GM21576 (cell line): ENCODE results near the gene ENTR1.
"Not testable (repeated sequence)": the region's sequence is repeated elsewhere in the genome, so short reads cannot be mapped to it uniquely, and the experiment has no call there.

Experiments used
- ATAC-seq: cut with Tn5 transposase; IDR thresholded peaks from one replicate; pipeline ENCODE4 v1.9.1; 2021; ENCODE audit warnings: mild to moderate bottlenecking, moderate library complexity; ENCODE audit not compliant: unreplicated experiment

The ENTR1 gene

DNA sequence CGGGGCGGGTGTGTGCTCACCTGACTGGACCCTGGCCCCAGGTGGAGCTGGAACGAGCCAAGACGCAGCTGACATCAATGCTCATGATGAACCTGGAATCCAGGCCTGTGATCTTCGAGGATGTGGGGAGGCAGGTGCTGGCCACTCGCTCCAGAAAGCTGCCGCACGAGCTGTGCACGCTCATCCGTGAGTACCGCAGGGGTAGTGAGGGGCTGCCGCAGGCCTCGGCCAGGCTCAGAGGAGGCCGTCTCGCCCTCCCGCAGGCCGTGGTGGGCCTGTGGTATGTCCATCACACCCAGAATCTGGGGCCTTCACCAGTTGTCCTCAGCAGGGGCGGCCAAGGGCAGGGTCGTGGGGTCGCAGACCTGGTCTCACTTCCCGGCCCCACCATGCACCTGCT lies 11.4 kb upstream of the ENTR1 start:
- ATAC-seq = no peak

DNA sequence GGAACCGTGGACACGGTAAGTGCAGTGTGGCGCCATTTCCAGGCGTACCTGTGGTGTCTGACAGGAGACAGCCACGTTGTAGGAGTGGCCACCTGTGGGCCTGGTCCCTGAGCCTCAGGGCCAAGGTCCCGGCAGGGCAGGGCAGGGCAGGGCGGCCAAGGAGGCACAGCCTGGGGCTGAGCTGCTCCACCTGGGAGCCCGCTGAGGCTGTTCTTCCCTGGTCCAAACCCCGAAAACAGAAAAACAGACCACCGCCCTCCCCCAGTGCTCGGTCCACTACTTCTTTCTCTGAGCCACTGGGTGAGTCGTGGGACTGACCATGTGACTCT lies 8.6 kb upstream of the ENTR1 start:
- no peak for ATAC-seq

DNA sequence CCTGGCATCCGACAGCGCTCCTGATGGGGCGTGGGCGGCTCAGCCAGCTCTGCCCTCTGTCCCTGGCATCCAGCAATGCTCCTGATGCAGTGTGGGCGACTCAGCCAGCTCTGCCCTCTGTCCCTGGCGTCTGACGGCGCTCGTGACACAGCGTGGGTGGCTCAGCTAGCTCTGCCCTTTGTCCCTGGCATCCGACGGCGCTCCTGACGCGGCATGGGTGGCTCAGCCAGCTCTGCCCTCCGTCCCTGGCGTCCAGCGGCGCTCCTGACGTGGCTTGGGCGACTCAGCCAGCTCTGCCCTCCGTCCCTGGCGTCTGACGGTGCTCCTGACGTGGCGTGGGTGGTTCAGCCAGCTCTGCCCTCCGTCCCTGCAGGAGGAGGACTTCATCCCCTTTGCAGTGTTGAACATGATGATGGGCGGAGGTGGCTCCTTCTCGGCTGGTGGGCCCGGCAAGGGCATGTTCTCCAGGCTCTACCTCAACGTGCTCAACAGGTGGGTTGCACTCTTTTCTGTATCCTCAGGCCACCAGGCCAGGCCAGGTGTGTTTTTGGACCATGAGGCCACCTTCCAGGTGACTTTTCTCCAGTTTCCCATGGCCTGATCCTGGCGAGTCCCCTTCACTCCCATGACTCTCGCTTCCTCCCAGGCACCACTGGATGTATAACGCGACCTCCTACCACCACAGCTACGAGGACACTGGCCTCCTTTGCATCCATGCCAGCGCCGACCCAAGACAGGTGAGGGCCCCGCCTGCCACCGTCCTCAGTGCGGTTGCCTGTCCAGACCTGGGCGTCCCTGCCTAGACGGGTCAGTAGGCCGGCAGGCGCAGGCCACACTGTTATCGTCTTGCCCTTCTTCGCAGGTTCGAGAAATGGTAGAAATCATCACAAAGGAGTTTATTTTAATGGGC lies 8.0 kb upstream of the ENTR1 start:
- no peak for ATAC-seq

DNA sequence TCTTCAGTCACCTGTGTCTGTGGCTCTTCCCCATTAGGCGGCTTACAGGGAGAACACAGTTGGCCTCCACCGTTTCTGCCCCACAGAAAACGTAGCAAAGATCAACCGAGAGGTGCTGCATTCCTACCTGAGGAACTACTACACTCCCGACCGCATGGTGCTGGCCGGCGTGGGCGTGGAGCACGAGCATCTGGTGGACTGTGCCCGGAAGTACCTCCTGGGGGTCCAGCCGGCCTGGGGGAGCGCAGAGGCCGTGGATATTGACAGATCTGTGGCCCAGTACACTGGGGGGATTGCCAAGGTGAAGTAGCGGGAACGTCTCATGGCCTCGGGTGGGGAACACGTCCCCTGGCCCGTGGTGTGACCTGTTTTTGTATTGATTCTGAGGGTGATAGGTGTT lies 6.5 kb upstream of the ENTR1 start:
- ATAC-seq = no peak

DNA sequence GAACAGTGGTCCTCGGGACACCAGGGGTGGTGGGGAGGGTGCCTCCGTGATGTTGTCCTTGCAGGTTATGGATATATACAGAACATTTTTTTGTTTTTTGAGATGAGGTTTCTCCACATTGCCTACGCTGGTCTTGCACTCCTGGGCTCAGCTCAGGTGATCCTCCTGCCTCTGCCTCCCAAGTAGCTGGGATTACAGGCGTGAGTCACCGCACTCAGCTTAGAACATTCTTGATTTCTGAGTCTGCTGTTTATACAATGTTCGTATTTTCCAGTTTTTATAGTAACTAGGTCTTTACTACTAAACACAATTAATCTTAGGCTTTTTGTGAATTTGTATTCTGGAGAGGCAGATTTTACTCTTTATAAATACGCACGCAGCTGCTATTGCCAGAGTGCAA lies 6.0 kb upstream of the ENTR1 start:
- ATAC-seq = no peak

DNA sequence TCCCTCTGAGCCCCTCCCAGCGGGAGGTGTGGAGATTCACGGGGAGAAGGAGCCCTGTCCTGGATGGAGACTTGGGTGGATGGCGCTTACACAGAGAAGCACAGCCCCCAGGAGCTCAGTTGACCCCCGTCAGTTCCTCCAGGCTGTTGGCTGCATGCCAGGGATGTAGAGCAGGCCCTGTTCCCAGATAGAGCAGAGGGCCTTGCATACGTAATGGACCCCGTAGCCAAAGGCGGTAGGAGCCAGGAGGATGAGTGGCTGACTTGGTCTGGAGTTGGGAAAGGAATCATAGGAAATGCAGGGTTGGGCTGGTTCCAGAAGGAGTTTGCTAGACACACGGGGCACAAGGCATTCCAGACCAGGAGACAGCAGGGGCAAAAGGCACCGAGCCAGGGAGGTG lies 2.5 kb upstream of the ENTR1 start:
- no peak for ATAC-seq

DNA sequence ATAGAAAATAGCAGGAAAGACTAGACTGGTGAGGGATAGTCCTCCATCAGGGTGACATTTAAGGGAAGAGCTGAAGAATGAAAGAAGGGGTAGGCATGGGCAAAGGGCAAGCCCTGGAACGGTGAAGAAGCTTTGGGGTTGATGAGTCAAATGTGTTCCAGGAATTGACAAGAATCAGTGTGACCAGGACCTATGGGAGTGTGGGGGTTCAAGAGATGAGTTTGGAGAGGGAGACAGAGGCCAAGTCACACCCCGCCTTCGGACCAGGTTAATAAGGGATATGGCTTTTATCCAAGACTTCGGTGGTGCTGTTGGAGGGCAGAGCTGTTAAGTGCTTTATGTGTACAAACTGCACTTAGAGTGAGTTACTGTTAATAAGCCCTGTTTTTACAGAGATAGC lies 964 bp upstream of the ENTR1 start:
- no peak for ATAC-seq

DNA sequence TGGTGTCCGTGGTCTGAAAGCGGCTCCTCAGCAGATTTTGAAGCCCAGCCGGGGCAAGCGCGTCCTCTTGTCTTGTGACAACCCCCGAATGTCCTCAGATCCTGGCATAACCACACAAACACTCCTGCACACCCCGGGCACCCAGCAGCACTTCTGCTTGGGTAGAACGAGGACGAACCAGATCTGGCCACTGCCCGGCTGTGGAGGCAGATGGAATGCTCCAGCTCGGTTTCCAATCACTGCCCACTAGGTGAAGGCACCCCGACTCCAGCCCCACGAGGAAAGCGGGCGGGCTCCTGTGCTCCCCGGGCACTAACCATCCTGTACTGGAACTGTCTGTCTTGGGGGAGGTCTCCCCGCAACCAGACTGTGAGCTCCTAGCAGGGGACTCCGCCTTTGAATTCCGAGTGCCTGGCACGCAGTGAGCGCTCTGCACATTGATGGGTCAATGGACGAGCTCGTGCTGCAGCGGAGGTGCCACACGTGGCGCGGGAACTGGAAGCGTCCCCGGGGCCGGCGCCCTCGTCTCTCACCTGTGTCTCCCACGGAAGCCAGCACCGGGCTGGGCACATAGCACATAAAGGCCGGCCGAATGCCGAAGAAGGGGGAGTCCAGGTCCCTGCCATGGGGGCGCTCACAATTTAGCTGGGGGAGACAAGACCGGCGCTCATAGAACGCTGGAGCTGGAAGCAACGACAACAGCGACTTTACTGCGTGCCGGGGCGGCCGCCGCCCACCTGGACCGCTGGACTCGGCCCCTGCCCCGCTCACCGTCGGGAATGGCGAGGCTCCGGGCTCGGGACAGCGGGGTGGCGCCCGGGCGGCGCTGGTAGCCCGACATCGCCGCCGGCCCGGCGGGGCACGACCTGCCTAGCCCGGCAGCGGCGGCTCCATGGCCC lies 608 bp downstream of the ENTR1 start:
- no peak for ATAC-seq

DNA sequence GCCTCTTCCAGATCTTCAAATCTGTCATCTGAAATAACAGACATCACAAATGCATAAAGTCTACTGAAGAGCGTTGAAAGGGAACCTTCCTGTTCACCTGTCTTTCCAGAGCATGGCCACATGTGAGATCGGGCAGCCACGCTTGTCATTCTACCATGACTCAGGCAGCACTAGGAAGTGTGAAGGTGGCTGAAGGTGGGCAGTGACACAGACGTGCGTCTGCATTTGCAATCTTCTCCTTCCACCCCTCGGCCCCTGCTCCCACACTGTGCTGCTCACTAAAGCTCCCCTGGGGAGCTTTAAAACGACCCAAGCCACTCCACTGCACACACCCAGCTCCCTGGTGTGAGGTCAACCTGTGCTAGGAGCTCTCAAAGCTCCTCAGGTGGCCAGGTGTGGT lies 2.5 kb downstream of the ENTR1 start:
- no peak for ATAC-seq

DNA sequence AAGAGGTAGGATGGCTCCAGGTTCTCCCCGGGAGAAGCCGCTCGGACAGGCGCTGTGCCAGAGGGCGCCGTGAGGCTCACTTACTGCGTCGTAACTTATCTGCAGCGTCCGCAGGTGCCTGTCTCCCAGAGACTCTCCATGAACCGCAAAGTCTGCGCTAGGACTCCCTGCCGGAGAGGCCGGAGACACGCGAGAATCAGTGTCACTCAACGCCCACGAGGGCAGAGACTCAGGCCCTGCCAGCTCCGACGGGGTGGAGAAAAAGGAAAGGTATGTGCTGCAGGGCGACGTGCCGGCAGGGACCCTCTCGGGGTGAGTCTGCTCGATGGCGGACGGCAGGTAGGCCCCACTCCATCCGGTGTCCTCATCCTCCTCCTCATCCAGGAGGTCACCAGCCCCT lies 3.4 kb downstream of the ENTR1 start:
- ATAC-seq = not testable (repeated sequence)

DNA sequence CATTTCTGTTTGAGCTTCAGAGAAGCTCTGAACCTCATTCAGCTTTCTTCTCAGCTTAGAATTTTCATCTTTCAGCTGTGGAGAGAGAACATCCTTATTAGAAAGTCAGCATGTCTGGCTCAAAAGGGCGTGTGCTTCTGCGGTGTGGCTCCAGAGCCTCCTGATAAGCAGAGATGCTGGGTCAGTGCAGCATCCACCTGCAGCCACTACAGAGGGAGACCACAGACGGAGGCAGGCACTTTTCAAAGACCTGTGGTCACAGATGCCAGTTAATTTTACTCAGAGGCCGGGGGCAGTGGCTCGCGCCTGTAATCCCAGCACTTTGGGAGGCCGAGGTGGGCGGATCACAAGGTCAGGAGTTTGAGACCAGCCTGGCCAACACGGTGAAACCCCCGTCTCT lies 4.5 kb downstream of the ENTR1 start:
- not testable (repeated sequence) for ATAC-seq

DNA sequence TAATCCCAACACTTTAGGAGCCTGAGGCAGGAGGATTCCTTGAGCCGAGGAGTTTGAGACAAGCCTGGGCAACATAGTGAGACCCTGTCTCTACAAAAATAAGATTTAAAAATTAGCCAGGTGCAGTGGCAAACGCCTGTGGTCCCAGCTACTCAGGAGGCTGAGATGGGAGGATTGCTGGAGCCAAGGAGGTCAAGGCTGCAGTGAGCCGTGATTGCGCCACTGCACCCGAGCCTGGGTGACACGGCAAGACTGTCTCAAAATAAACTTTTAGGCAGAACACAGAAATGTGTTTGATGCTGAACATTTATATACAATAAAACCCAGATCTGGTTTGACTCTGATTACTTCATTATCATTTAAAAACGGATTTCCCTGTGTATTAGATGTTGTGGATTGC lies 4.9 kb downstream of the ENTR1 start:
- ATAC-seq = no peak

DNA sequence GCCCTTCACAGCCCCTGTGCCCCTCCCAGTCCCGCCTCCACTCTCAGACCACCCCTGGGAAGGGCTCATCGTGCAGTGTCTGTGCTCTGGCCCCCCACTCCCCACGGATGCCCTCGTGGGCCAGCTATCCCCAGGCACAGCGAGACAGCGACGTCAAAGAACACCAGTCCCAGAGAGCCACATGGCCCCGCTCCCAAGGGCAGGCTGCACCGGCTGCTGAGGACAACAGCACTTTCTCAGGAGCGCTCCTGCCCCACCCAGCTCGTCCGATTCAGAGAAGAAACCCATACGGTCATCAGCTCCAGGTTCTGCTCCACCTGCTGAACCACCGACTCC lies 5.6 kb downstream of the ENTR1 start:
- no peak for ATAC-seq

DNA sequence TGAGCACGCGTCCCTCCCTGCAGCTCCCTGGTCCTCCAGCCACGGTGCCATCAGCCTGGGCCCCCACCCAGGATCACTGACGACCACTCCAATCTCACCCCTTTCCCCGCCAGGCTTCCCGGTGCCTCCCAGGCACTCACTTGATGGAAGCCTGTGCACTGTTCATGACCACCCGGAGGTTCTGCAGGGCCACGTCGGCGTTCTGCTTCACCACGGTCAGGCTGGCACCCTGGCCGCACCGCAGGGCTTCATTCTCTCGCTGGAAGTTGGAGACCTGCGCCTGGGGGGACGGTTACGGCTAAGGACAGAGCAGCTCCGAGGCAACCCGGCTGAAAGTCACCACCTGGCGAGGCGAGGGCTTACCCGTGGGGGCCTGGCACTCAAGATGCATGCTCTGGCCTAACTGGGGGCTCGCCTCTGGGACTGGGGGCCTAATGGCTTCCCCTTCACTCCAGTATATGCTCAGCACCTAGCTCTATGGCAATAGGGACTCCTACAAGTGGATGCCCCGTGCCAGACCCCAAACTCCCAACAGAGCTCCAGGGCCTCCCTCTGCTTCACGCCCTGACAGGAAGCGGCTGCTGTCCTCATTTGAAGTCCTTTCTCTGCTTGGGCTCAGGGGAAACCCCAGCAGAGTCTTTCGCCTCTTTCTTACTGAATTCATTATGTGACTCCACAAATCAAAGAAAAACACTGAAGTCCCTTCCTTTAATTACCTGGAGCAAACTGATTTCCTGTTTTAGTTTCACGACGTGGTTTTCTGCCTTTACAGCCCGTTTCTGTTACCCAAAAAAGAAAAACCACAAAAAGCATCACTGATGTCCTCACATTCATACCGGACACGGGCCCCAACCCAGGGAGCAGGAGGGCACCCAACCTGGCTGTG lies 6.3 kb downstream of the ENTR1 start:
- no peak for ATAC-seq

DNA sequence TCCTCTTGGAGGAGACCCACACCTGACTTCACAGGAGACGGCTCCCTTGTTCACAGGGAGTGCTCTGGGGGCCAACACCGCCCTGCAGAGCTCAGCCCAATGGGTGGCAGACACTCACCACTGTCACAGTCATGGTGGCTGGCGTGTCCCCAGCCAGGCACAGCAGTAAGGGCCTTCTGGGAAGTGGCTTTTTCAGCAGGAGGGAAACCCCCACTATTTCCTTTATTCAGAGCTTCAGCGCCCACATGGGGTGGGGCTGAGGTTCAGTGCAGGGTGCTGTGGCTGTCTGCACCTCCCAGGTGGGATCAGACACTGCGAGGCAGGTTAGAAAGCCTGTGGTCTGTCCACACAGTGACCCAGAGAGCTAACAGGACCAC lies 6.9 kb downstream of the ENTR1 start:
- ATAC-seq = no peak

DNA sequence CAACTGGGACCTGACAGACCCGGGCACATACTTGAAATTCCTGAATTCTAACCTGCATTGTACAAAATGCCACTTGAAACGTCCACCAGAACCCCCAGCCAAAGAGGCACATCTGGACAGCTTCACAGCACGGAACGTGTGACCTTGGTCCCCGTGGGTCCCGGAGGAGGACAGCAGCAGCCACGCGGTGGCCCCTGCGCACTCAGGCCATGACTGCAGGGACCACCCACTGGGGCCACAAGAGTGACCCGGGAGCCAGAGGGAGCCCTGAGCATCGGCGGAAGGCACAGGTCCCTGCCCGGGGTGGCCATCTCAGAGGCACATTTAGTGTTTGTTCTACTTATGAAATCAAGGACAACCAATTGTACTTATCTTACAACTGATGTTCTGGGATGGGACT lies 8.3 kb downstream of the ENTR1 start:
- ATAC-seq = no peak

DNA sequence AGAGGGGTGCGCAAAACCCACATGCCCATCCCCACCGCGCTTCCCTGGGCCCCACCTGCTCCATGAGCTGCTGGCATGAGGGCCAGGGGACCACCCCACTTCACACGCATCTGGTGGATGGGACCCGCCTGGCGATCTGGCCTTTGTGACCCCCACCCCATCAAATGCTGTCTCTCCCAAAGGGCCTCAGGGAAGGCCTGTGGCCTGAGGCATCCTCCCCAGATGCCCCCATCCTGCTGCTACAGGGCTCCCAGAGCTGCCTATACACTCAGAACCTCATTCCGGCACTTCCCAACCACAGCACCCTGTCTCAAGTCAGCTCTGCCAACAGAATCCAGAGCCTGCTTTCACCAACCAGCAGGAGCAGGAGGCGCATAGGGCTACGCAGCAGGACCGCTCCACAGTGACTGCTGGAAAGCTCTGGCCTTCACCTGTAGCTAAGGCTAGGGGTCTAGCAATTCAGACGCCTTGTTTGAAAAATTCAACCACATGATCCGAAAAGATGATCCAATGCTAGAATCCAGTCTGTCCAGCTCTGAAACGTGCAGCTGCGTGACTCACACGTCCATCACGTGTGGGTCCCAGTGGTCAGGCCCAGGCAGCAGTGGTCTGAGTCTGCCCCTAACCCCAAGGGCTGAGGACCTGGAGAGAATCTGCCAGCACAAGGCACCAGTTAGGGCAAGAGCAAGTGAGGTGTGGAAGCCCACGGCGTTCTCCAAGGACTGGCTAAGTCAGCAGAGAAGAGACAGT lies 9.1 kb downstream of the ENTR1 start:
- ATAC-seq = no peak

DNA sequence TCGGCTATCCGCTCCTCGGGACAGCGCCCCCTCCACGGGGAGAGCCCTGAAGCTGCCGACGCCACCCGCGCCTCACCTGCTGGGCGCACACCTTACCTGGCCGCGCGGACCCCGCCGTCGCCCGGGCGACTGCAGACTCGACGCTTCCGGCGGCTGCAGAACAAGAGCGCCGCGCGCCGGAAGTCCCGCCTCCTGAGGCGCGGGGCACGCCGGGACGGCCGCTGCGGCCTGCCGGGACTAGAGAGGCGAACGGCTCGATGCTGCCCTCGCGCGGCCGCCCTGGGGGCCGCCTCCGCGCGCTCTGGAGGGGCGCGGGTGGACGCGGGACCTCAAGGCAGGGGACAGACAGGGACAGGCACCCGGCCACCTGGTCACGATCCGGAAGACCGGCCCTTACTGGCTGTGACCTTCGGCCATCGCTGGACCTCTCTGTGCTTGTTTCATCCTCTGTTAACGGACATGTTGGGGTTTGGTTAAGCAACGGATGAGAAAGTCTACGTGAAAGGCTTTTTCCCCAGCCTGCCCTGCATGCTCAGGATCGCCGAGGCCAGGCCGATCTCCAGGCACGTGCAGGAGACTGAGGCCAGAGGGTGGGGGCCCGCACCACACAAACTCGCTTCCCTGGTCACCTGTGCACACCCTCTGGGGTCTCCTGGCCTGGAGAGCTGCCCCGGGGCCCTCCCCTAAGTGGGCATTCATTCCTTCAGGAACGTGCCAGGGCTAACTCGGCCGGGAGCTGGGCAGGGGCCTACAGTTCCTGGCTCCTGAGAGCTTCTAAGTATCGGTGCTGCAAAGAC lies 10.2 kb downstream of the ENTR1 start, which contains the start of gene SNAPC4:
TSS of gene SNAPC4 (minus strand) at position 133 of the 797 bp plus-strand sequence. CDS start 1,742 bp downstream, outside the sequence.
- ATAC-seq = peak; percentile 67

DNA sequence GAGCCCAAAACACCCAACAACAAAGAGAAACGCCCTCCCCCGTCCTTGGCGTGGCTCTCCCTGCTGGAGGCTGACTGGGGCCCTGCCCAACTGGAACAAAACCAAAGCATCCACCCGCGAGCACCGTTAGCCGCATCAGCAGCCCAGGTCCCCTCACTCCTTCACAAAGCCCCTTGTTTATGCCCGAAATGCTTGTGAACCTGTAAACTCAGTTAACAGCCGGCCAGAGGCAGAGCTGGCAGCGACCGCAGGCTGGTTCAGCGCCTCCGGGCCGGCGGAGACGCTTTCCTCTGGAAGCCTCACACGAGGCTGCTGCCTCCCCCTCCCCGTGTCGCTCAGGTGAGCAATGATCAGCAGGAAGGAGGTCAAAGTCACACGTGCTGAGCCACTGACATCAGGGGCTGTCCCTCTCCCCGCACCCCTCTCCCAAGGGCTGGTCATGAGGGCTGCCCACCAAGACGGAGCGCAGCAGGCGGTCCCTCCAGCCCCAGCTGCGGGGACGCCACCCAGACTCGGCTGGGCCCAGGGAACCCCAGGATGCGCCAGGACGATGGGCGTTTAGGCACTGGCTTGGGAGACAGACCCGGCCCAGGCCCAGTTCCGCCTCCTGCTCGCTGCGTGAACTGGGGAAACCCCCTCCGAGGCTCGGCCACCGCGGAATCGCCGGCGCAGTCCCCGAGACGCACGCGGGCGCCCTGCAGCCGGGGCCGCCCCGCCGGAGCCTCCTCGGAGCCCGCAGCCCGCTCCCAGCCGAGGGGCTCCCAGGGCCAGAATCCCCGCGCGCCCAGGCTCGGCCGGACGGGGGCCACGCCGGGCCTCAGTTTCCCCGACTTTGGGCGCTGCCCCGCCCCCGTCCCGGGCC lies 11.0 kb downstream of the ENTR1 start:
- ATAC-seq = peak; percentile 23
